ENCODE measurements around the gene IL10RB.

Gene IL10RB

GRCh38 chr21:33258475-33258874 lies 7.7 kb upstream of the IL10RB start:
- no peak for TF ChIP-seq CTCF (conservative IDR thresholded peaks at IDR 0.05; ENCODE audit: low read depth, low read length)
- no peak for DNase-seq (ENCODE audit: low read depth)
- H3K4me3 ChIP-seq (ENCODE audit: low read depth, low read length): no peak overlapping the region

- TF ChIP-seq CTCF (conservative IDR thresholded peaks at IDR 0.05; ENCODE audit: low read depth, low read length): no peak
- DNase-seq (ENCODE audit: low read depth): no peak
- H3K4me3 ChIP-seq (ENCODE audit: low read depth, low read length): no peak overlapping the region
Measured at GRCh38 chr21:33259428-33259827, 6.7 kb upstream of the IL10RB start.

- no peak for TF ChIP-seq CTCF (conservative IDR thresholded peaks at IDR 0.05; ENCODE audit: low read depth, low read length)
- DNase-seq (ENCODE audit: low read depth): no peak
- no peak overlapping the region for H3K4me3 ChIP-seq (ENCODE audit: low read depth, low read length)
Measured at GRCh38 chr21:33259995-33260394, 6.2 kb upstream of the IL10RB start.

- no peak for TF ChIP-seq CTCF (conservative IDR thresholded peaks at IDR 0.05; ENCODE audit: low read depth, low read length)
- DNase-seq (ENCODE audit: low read depth): peak; percentile 78
- no peak overlapping the region for H3K4me3 ChIP-seq (ENCODE audit: low read depth, low read length)
Measured at GRCh38 chr21:33261635-33262034, 4.5 kb upstream of the IL10RB start.

GRCh38 chr21:33262921-33263320 lies 3.2 kb upstream of the IL10RB start:
- H3K4me3 ChIP-seq (ENCODE audit: low read depth, low read length): no peak overlapping the region
- no peak for DNase-seq (ENCODE audit: low read depth)
- no peak for TF ChIP-seq CTCF (conservative IDR thresholded peaks at IDR 0.05; ENCODE audit: low read depth, low read length)

- TF ChIP-seq CTCF (conservative IDR thresholded peaks at IDR 0.05; ENCODE audit: low read depth, low read length): no peak
- no peak for DNase-seq (ENCODE audit: low read depth)
Measured at GRCh38 chr21:33264561-33264960, 1.6 kb upstream of the IL10RB start.

GRCh38 chr21:33265664-33266049 lies 510 bp upstream of the IL10RB start:
- DNase-seq (ENCODE audit: low read depth): peak; percentile 33
- TF ChIP-seq CTCF (conservative IDR thresholded peaks at IDR 0.05; ENCODE audit: low read depth, low read length): no peak
- peak overlapping the region; percentile 87 for H3K4me3 ChIP-seq (ENCODE audit: low read depth, low read length)

More at GRCh38 chr21:33264561-33264960, 1.6 kb upstream of the IL10RB start:
- no peak overlapping the region for H3K4me3 ChIP-seq (ENCODE audit: low read depth, low read length)

Measured in choroid plexus epithelial cell (primary cell).